Measurements from ENCODE around the gene MRPL52. TPM values are rescaled to one million over a fixed set of nuclear protein-coding genes. Genes with fewer than 3 reads are reported as not detected.
A peak's percentile ranks its signal among the peaks of the same experiment; 100 is the strongest.

Gene MRPL52
- total and polyA plus RNA-seq, 2 of the 13 experiments (the other 11 are each of a cell fraction or from before 2014, with no cell fraction given), result 118 to 329 TPM

GRCh38 chr14:22819151-22819988 is 10.3 kb upstream of the MRPL52 start (continued):
- TF ChIP-seq PRDM4 (CRISPR knock-in tag; IDR thresholded peaks at IDR 0.05; ENCODE audit: borderline replicate concordance) (no peak), MAFK (conservative IDR thresholded peaks at IDR 0.05 in 1 of 2, IDR thresholded peaks at IDR 0.05 in 1 of 2; ENCODE audit: low read length in 2 of 2) (no peak), ARID2 (CRISPR knock-in tag; IDR thresholded peaks at IDR 0.05; ENCODE audit: borderline replicate concordance) (no peak), ZNF10 (CRISPR knock-in tag; IDR thresholded peaks at IDR 0.05; ENCODE audit: borderline replicate concordance, low read depth) (no peak), KDM1A (CRISPR knock-in tag; IDR thresholded peaks at IDR 0.05) (0 out of 2 replicates have a peak, but pooled peaks have one; percentile 31), ZNF580 (CRISPR knock-in tag; IDR thresholded peaks at IDR 0.05; ENCODE audit: borderline replicate concordance, low read depth) (peak; percentile 47; the same call in 1 of the 2 replicates), ZNF282 (IDR thresholded peaks at IDR 0.05; ENCODE audit: partially characterized antibody) (no peak), ZBTB33 (CRISPR knock-in tag; IDR thresholded peaks at IDR 0.05) (no peak), PATZ1 (CRISPR knock-in tag; IDR thresholded peaks at IDR 0.05) (no peak), SP5 (CRISPR knock-in tag; IDR thresholded peaks at IDR 0.05; ENCODE audit: borderline replicate concordance, low read depth) (no peak; the same call in 1 of the 2 replicates), HIC2 (CRISPR knock-in tag; IDR thresholded peaks at IDR 0.05; ENCODE audit: low read depth) (0 out of 2 replicates have a peak, but pooled peaks have one; percentile 17), ONECUT2 (CRISPR knock-in tag; IDR thresholded peaks at IDR 0.05) (no peak), NFRKB (IDR thresholded peaks at IDR 0.05) (no peak), MBNL3 (CRISPR knock-in tag; conservative IDR thresholded peaks at IDR 0.05) (no peak), STAG1 (CRISPR knock-in tag; IDR thresholded peaks at IDR 0.05) (no peak; the same call in 1 of the 2 replicates), PBX2 (CRISPR knock-in tag; IDR thresholded peaks at IDR 0.05) (0 out of 2 replicates have a peak, but pooled peaks have one; percentile 7), ZNF225 (CRISPR knock-in tag; IDR thresholded peaks at IDR 0.05) (no peak; the same call in 1 of the 2 replicates), LBX2 (CRISPR knock-in tag; IDR thresholded peaks at IDR 0.05; ENCODE audit: borderline replicate concordance) (no peak)

Measured in HepG2 (cell line).